HUDEP-2 (cell line): Measurements from ENCODE around the gene GSN.

ENCODE experiments used
- DNase-seq, 76 experiments: peaks; one replicate each; lab custom pipeline; 2025; ENCODE audit not compliant: unreplicated experiment in 76 of 76; lab: John Stamatoyannopoulos, UW

Gene GSN

GRCh38 chr9:121348221-121348620, 80.3 kb downstream of the GSN start:
- DNase-seq = no peak

DNA sequence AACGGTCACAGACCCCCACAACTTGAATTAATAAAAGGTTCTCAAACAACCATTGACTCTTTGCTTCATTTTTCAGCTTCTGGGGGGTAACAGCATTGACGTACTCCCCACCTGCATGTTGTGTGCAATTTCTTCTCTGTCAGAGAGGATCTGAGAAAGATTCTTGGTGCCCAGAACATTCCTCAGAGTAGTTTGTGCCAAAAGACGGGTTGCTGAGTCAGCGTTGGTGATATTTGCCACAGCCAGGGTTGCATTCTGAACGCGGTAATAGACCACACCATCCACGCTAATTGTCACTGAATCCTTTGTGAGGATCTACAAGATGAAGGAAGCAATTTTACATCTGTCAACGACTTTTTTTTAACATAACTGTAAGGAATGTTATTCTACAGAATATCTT, 81.0 kb downstream of the GSN start:
- DNase-seq = no peak

GRCh38 chr9:121350036-121350435, 82.1 kb downstream of the GSN start:
- no peak for DNase-seq

- DNase-seq = peak in 73 of 76 experiments; percentile 51 to 95 (median 84)
These were observed 83.1 kb downstream of the GSN start for GRCh38 chr9:121350993-121351561.

GRCh38 chr9:121353241-121354061, 85.5 kb downstream of the GSN start:
- DNase-seq = no peak

DNA sequence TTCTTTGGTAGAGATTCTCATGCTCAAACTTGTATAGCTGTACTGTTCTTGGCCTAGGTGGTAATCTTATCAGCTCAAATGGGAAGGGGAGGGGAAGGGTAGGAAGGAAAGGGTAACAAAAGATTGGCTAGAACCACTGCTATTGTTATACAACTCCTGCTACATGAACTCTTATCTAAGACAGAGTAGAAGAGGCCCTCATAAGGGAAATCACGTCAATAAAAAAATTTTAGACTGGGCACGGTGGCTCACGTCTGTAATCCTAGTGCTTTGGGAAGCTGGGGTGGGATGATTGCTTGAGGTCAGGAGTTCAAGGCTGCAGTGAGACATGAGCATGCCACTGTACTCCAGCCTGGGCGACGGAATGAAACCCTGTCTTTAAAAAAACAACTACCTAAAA, 86.2 kb downstream of the GSN start:
- peak in 19 of 76 experiments; percentile 11 to 59 (median 30) for DNase-seq

DNA sequence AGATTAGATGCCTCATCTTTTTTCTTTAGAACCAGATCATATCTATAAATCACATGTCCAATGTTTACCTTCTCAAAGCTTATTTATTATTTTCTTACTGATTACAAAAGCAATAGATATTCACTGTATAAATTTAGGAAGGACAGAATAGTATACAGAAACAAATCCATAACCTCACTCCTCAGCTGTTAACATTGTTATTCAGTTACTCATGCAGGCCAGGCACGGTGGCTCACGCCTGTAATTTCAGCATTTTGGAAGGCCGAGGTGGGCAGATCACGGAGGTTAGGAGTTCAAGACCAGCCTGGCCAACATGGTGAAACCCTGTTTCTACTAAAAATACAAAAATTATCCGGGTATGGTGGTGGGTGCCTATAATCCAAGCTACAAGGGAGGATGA, 86.8 kb downstream of the GSN start:
- no peak for DNase-seq

DNA sequence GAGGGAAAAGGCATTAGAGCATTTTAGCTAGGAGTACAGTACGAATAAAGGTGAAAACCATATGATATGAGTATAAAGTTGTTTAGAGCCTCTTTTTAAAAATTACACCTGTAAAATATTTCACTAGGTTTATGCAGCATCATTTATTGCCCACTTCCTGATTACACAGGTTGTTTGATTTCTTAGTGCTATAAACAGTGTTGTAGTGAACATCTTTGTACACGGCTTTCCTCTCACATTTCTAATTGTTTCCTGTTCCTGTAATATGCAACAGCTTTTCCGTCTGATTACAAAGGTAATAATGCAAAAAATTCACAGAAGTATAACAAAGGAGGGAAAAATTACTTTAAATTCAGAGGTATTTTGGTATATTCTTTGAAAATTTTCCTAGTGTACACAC, 89.0 kb downstream of the GSN start:
- no peak for DNase-seq

- no peak for DNase-seq
These were observed 90.8 kb downstream of the GSN start for GRCh38 chr9:121358751-121359150.

DNA sequence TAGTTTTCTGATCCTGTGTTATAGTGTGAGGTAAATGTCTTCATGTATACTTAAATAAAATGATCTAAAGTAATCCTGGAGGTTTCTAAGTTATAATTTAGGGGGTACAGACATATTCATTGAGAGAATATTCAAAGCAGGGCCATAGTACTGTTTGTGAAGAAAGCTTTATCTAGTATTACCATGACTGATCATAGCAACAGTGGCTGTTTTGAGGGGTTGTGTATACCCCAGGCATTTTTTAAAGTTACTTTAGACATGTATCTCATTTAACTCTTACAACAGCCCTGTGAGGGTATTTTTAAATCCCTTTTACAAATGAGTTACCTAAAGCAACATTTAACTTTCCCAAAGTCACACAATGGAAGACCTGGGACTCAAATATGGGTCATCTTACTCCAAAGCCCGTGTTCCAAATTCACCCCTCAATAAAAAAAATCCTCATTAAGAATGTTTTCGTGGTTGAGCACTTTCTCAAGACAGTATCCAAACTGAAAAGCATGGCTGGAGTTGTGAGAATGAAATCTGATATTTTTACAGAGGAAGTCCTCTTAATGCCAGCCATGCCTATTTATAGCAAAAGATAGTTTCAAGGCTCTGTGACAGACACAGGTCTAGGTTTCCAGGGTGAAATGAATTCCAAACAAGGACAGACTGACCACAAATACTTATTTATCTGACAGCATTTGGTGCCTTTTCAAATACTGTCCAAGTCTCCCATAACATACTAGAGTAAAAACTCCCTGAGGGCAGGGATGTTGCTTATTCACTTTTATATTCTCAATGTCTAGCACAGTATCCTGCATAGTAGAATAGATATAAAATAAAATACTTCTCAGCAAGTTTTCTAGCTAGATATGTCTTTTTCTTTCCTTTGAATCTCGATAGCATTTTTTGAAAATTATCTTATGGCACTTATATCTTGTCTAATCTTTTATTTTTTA, 91.7 kb downstream of the GSN start:
- no peak for DNase-seq

- DNase-seq = no peak
These were observed 92.8 kb downstream of the GSN start for GRCh38 chr9:121360601-121361374.

GRCh38 chr9:121362813-121363621, 95.1 kb downstream of the GSN start:
- DNase-seq = no peak

GRCh38 chr9:121363622-121363961, 95.6 kb downstream of the GSN start:
- DNase-seq = no peak

DNA sequence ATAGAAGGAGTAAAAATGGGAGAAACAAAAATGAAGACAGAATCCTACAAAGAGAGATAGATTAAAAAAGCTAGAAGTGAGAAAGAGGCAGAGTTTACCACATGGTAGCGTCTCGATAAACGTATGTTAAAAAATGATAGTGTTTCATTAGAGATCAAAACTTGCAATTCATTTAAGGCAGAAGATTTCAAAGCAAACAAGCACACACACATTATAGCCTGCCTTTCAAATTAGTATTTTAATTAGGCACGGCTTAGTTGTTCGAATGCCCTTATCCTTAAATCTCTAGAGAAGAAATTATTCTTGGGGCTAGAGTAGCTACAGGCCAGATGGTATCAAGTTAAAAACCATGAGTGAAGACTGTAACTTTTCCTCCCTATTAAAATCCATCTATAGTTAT, 96.1 kb downstream of the GSN start:
- no peak for DNase-seq

DNA sequence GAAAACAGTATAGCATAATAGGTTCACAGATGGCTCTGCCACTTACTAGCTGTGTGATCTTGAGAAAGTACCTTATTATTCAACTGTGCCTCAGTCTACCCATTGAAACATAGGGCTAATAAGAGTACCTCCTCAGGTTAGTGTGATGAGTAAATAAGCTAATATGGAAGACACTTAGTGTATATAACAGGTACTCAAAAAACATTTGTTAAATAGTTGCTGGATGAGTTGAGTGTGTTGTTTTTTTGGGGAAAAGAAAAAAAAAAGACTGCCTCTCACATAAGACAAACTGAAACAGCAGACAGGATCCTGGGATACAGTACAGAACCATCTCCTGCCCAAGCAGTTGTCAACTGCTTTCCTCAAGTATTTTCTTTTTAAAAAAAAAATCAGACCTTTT, 96.9 kb downstream of the GSN start:
- DNase-seq = no peak

DNA sequence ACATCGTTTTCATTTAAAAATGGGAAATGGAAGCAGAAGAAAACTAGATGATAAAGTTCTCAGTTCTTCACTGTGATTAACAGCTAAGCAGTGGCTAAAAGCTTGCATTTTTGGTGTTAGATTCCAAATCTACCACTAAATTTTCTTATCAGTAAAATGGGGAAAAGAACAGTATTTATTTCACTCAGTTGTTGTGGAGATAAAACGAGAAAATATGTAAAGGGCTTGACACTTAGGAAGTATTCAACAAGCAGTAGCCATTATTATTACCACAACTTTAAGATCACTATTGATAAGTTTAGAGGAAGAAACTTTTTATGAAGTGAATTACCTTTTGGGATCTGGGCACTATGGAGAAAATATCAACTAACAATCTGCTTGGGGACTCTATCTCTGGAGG, 97.6 kb downstream of the GSN start:
- DNase-seq = peak in 1 of 76 experiments; percentile 12

DNA sequence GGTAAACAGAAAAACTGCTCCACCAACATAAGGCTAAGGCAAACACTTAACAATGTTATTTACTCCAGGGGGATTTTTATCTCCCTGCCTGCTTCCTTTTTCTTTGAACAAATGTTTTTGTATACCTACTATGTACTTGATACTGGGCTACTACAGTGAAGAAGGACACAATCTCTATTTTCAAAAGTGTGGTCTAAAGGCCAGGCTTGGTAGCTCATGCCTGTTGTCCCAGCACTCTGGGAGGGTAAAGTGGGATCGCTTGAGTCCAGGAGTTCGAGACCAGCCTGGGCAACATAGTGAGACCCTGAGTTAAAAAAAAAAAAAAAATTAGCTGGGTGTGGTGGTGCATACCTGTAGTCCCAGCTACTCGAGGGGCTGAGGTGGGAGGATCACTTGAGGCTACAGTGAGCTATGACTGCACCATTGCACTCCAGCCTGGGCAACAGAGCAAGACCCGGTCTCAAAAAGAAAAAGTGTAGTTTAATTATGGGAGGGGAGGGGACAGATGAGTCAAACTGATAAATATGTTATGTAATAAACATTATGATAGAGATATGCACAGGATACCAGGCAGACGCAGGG, 98.7 kb downstream of the GSN start:
- DNase-seq = no peak

- DNase-seq = no peak
These were observed 99.6 kb downstream of the GSN start for GRCh38 chr9:121367306-121368137.

- DNase-seq = no peak
These were observed 100.2 kb downstream of the GSN start for GRCh38 chr9:121368138-121368522.
